Hypothalamus (tissue), 51 donors: ENCODE measurements around the gene EWSR1.
"Not testable (repeated sequence)": the region's sequence is repeated elsewhere in the genome, so short reads cannot be mapped to it uniquely, and the experiment has no call there.

Experiments
- DNase-seq, 51 donors: peaks; one replicate each; lab custom pipeline; 2025; lab: John Stamatoyannopoulos, UW

EWSR1 gene

GRCh38 chr22:29331213-29331612 lies 63.1 kb downstream of the EWSR1 start:
- no peak for DNase-seq

DNA sequence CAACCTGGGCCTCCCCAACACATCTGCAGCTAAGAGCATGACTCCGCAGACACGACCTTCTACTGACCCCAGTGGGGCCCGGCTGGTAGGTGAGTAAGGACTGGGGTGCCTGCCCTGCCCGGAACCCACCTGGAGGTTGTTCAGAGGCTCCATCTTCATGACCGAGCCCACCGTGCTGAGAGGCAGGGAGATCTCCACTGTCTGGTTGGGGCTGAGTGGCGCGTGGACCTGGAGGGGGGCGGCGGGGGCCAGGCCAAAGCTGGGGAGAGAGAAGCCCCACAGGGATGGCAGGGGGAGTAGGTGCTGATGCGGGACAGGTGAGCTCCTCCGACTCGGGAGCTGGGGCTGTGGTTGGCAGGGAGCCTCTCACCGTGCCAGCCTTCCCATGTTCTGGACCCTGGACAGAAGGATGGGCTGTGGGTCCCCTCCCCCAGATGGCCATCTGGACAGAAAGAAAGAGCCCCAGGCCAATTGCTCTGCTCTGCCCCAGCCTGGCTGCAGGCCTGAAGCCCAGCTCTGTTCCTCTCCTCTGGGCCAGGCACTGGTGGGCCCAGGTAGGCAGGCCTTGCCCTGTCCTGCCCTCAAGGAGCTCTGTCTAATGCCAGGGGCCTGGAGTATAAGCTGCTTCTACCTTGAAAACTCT lies 63.7 kb downstream of the EWSR1 start:
- DNase-seq: no peak

- no peak for DNase-seq
Measured at GRCh38 chr22:29332886-29333496, 64.9 kb downstream of the EWSR1 start.

DNA sequence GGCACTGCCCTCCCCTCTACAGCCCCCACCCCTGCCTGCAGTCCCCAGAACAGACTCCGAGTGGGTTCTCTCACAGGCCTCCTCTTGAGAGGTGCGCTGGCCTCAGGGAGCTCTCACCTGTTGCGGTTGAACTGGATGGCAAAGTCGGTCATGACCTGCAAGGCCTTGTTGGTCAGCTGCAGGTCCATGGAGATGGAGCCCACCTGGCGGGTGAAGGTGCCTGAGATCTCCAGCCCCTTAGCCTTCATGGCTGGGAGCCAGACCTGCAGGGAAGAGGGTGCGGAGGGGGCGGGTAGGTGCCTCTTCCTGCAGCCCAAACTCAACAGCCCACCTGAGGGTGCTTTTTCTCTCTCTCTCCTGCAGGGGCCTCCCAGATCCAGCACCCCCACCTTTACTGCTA lies 66.1 kb downstream of the EWSR1 start:
- no peak for DNase-seq

DNA sequence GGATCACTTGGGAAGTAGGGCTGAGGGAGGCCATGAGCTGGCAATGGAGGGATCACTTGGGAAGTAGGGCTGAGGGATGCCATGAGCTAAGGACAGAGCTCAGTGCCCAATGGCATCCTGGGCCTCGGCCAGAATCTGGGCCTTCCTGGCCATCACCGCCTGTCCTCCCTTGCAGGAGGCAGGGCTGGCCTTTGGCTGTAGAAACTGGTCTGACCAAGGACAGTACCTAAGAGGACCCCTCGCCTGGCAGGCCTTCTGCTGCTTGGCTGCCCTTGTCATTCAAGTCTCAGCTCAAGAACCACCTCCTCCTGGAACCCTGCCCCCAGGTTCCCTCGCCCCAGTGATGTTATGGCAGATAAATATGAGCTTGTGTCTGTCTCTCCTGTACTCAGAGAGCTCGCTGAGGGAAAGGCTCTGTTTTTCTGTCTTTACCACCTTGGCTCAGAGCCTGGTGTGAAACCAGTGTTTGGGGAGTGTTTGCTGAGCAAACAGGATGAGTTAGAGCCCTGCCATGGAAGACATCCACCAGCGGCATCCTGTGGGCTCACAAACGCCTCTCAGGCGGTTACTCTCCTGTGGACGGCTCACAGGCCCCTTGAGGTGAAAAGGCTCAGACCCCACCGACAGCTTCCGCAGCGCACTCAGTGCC lies 66.8 kb downstream of the EWSR1 start:
- peak in 1 of 51 donors; percentile 45 for DNase-seq

DNA sequence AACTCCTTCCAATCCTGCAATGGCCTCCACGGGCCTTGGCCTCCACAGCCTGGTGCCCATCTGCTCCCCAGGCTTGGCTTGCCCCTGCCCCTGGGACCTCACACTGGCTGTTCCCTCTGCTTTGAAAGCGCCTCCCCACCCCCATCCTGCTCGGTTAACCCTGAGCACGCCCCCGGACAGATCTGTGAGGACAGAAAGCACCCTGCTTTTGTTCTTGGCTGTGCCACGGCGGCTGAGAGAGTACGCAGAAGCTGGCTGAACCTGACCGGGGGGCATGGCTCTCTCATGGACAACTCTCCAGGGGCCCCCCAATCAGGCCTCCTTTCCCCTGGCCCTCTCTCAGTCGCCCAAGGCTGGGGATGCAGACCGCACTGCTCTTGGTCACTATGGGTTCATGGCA lies 67.6 kb downstream of the EWSR1 start:
- no peak for DNase-seq

DNA sequence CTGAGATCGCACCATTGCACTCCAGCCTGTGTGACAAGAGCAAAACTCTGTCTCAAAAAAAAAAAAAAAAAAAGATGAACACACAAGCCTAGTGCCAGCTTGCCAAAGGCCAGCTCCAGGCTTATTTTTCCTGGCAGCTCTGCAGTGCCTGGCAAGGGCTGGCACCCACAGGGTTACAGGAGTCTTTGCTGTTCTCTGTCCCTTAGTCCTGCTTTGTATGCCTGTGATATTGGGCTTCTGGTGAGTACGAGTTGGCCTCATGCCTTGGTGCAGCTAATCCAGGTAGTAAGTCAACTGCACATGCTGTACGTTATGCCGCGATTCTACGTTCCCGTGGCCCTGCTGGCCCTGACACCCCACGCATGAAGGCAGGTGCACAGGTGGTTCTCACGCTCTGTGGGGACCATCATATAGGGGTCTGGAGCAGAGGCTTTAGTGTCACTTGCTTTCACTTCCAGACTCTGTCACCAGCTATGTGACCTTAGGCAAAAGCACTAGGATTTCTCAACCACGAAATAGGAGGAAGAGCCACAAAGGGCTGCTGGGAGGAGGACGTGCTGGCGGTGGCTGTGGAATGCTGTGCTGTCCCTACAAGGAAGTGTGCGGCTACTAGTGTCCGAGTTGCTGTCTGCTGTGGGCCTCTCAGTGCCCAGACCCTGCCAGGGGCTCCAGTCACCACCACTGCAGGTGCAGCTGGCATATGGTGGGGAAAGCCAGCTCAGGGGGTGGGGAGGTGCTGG lies 68.9 kb downstream of the EWSR1 start:
- peak in 3 of 51 donors; percentile 23 to 45 (median 23) for DNase-seq

GRCh38 chr22:29337631-29338284 lies 69.7 kb downstream of the EWSR1 start:
- no peak for DNase-seq

- DNase-seq: peak in 1 of 51 donors; percentile 27
Measured at GRCh38 chr22:29338398-29338797, 70.3 kb downstream of the EWSR1 start.

DNA sequence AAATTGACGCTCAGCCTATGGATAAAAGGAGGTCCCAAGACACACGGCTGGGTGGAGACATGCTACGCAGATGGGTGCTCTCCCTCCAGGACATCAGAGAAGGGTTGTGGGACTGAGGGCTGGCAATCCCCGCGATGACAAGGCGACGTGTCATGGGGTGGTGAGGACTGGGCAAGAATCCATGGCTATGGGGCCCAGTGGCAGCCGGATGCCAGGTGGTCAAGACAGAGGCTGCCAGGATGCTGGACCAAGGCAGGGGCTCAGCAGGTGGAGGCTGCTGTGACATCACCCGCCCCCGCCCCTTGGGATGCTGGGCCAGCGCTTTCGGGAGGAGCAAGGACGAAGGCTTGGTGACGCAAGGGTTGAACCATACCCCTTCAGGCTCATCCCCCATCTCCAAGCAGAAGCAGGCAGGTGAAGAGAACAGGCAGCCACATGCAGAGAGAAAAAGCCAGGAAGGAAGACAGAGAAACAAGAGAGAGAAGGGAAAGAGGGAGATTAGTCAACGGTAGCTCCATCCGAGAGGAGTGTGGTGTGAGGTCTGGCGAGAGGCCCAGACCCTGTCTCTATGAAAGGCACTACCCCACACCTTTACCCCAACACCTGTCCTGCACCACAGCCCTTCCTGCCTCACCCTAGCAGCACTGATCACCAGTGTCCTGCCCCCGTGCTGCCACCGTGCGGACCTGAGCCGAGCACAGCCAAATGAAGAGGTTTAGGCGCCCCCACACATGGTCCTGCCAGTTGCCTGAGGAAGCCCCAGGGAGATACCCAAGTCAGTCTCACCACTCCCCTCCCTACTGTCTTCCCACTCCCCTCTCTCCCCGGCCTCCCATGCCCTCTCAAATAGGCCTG lies 71.5 kb downstream of the EWSR1 start:
- no peak for DNase-seq

DNA sequence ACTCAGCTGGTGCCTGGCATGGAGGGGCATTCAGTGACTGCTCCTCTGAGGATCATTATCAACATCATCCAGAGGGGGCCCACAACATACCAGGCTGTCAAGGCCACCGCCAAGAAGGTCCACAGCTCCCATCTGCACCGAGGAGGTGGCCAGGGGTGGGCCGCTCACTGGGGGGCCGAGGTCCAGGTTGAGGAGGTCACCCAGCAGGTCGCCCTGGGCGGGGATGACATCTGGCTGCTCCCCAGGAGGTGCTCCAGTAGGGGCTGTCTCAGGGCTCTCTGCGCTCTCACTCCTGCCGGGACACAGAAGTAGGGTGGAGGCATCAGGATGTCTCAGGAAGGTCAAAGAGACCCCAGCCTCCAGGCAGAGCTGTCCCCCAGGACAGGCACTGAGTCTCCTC lies 72.5 kb downstream of the EWSR1 start:
- DNase-seq: no peak

DNA sequence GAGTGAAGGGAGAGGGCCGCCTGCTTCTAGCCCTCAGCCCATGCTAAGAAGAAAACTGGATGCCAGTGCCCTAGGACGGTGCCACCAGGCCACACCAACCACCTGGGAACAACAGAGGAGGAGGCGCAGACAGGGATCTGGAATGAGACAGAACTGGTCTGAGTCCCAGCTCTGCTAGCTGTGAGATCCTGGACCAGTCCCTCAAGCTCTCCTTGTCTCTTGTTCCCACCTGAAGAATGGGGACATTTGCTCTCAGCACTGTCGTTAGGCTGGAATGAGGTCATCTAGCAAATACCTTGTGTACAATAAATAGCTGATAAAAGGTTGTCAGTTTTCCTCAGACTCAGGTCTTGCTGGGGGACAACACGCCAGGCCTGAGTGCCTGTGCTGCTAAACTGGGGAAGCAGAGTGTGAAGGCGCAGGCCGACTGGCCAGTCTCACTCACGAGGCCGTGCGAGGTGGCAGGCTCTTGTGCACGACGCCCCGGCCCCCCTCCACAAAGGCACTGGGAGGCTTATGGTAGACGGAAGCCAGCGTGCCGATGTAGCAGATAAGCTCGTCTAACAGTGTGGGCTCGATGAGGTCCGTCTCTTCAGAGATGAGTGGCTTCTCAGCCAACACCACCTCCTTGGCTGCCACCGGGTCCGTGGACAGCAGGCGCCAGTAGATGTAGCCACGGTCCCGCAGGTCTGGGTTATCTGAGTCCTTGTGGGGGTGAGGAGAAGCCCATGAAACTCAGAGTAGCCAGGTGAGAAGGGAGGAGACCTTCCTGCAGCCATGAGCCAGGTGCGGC lies 73.2 kb downstream of the EWSR1 start:
- no peak for DNase-seq

DNA sequence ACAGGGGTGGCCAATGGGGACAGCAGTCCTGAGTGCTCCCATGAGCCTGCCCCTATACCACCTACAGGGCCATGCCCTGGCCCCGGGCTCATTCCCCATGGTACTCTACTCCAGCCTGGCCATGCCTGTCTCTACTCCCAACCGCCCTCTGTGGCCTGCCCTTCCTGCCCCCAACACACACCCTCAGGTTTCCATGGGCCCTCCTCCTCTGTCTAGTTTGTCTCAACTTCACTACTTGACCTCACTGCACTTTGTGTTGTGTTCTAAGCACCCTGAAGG lies 73.7 kb downstream of the EWSR1 start:
- DNase-seq: no peak

- DNase-seq: no peak
Measured at GRCh38 chr22:29342177-29342576, 74.1 kb downstream of the EWSR1 start.

DNA sequence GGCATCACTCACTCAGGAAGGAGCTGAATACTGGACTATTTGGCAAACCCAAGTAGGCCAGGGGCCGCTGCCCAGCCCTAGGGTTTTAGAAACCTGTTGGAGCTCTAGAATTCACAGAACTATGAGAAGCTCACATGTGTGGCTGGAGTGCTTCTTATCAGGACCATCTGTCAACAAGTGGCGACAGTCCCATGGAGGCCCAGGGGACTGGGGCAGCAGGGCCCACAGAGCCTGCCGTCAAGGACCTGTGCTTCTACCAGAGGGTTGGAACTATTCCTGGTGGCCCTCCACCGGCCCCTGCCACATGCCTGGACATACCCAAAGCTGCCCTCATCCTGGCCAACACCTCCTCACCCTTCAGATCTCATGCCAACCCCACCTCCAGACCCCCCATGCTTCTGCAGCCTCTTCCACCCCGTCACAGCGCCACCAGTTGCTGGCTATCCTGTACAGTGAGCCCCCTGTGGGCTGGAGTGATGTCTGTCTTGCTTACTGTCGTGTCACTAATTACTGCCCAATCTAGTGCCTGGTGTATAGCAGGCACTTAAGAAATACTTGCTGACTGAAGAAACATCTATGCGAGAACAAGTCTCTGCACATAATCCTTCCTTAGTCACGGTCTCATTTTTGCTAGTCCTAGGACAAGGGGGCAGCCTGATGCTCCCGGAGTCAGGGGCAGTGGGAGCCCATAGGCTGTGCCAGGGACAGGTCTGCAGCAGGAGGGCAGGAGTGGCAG lies 74.7 kb downstream of the EWSR1 start:
- DNase-seq: peak in 1 of 51 donors; percentile 14

GRCh38 chr22:29343313-29343805 lies 75.3 kb downstream of the EWSR1 start:
- peak in 30 of 51 donors; percentile 11 to 56 (median 36) for DNase-seq

DNA sequence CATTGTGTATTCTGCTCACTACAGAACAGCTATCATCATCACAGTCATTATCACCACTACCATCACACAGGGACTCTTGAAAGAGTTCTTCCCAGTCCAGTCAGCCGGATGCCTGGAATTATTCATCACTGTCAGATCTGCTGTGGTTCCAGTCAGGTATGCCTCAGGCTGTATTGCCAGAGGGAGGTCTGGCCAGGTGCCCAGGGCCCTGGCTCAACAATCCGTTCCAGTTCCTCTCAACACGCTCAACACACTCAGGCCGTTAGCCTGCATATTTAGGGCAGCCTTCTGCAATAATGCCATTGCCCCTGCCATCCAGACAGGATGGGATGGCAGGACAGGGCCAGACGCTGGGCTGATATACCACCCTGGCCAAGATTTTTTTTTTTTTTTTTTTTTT lies 76.1 kb downstream of the EWSR1 start:
- DNase-seq: peak in 31 of 51 donors; percentile 13 to 77 (median 46)

GRCh38 chr22:29344889-29345288 lies 76.8 kb downstream of the EWSR1 start:
- not testable (repeated sequence) for DNase-seq
